HepG2 (cell line): ENCODE measurements around the gene S100A10. TPM values are rescaled to one million over a fixed set of nuclear protein-coding genes. Genes with fewer than 3 reads are reported as not detected.
A peak's percentile ranks its signal among the peaks of the same experiment; 100 is the strongest.

Experiments used
- CSRNP1 ChIP-seq: sonication (generic); formaldehyde crosslinking; IDR thresholded peaks from 2 replicates; pipeline ENCODE4 v1.8.1; 2023; ENCODE audit warnings: mild to moderate bottlenecking, missing genetic modification reagents
- GABPB1 ChIP-seq: IDR thresholded peaks from 2 replicates; pipeline ENCODE4 v1.6.1; 2016; ENCODE audit warnings: mild to moderate bottlenecking, missing genetic modification reagents, moderate library complexity, missing compliant biosample characterization
- PCBP1 ChIP-seq: fragments of 200-400 bp; formaldehyde crosslinking; IDR thresholded peaks from 2 replicates; pipeline ENCODE4 v1.6.1; 2017; ENCODE audit warnings: mild to moderate bottlenecking, low read depth, low read length, borderline replicate concordance
- RBFOX2 ChIP-seq: fragments of 200-400 bp; formaldehyde crosslinking; IDR thresholded peaks from 2 replicates; pipeline ENCODE4 v1.6.1; 2017; ENCODE audit warnings: low read depth, mild to moderate bottlenecking, low read length
- ZC3H13 ChIP-seq: sonication (generic); formaldehyde crosslinking; IDR thresholded peaks from 2 replicates; pipeline ENCODE4 v1.8.1; 2023; ENCODE audit warnings: mild to moderate bottlenecking, missing genetic modification reagents, moderate library complexity
- ZFP41 ChIP-seq: sonication (generic); formaldehyde crosslinking; IDR thresholded peaks from 2 replicates; pipeline ENCODE4 v1.4.0; 2020; ENCODE audit warnings: mild to moderate bottlenecking, missing genetic modification reagents, borderline replicate concordance
- ZNF101 ChIP-seq: sonication (generic); formaldehyde crosslinking; IDR thresholded peaks from 2 replicates; pipeline ENCODE4 v1.4.0; 2020; ENCODE audit warnings: mild to moderate bottlenecking, low read depth, missing genetic modification reagents, borderline replicate concordance
- ZNF317 ChIP-seq: sonication (generic); formaldehyde crosslinking; IDR thresholded peaks from 2 replicates; pipeline ENCODE4 v1.5.0; 2020; ENCODE audit warnings: mild to moderate bottlenecking, missing genetic modification reagents
- ZNF777 ChIP-seq: sonication (generic); formaldehyde crosslinking; IDR thresholded peaks from 2 replicates; pipeline ENCODE4 v1.4.0; 2020; ENCODE audit warnings: missing genetic modification reagents
- ZNF788 ChIP-seq: sonication (generic); formaldehyde crosslinking; IDR thresholded peaks from 2 replicates; pipeline ENCODE4 v1.5.0; 2020; ENCODE audit warnings: mild to moderate bottlenecking, missing genetic modification reagents, borderline replicate concordance
- polyA plus RNA-seq, 8 experiments: library from polyadenylated mRNA; depleted of rRNA in 3 of 8; stranded (reverse) in 7 of 8; unstranded in 1 of 8; fragments of >200 nt; fragmentation: Illumina TruSeq in 4 of 8; extraction: Trizol in 4 of 8; gene quantifications; 2 replicates each; pipeline versions ENCODE4 v1.2.1 to v1.2.3, GENCODE V29; 2011 to 2016; ENCODE audit warnings: low read depth in 4 of 8, missing spikeins in 1 of 8, mixed read lengths in 1 of 8; ENCODE audit not compliant: insufficient read depth in 1 of 8
- total RNA-seq, 5 experiments: library from RNA; depleted of rRNA; stranded (reverse); fragments of >200 nt; fragmentation: Illumina TruSeq; extraction: Trizol; gene quantifications; 2 replicates each; pipeline ENCODE4 v1.2.3, GENCODE V29; 2016; ENCODE audit warnings: low read depth in 1 of 5
- TF ChIP-seq, protein P1 (sequence below): sonication (generic); formaldehyde crosslinking; IDR thresholded peaks from 2 replicates; pipeline ENCODE4 v1.4.0; 2020; ENCODE audit warnings: low read depth, mild to moderate bottlenecking, missing genetic modification reagents
- TF ChIP-seq, protein P2 (sequence below): sonication (generic); formaldehyde crosslinking; IDR thresholded peaks from 2 replicates; pipeline ENCODE4 v1.4.0; 2020; ENCODE audit warnings: mild to moderate bottlenecking, missing genetic modification reagents
- TF ChIP-seq, protein P3 (sequence below): sonication (generic); formaldehyde crosslinking; IDR thresholded peaks from 2 replicates; pipeline ENCODE4 v1.5.0; 2020; ENCODE audit warnings: mild to moderate bottlenecking, missing genetic modification reagents, borderline replicate concordance
- TF ChIP-seq, protein P4 (sequence below), 2 experiments: fragments of 450-650 bp in 1 of 2; sonication (generic) in 1 of 2; formaldehyde crosslinking; IDR thresholded peaks; 2 replicates each; pipeline versions ENCODE4 v1.5.0 to v1.8.0; 2020 to 2022; ENCODE audit warnings: mild to moderate bottlenecking in 1 of 2, missing genetic modification reagents in 1 of 2

Gene S100A10
- total and polyA plus RNA-seq, 2 of the 13 experiments (the other 11 are each of a cell fraction or from before 2014, with no cell fraction given) = 16.8 to 28.7 TPM

DNA sequence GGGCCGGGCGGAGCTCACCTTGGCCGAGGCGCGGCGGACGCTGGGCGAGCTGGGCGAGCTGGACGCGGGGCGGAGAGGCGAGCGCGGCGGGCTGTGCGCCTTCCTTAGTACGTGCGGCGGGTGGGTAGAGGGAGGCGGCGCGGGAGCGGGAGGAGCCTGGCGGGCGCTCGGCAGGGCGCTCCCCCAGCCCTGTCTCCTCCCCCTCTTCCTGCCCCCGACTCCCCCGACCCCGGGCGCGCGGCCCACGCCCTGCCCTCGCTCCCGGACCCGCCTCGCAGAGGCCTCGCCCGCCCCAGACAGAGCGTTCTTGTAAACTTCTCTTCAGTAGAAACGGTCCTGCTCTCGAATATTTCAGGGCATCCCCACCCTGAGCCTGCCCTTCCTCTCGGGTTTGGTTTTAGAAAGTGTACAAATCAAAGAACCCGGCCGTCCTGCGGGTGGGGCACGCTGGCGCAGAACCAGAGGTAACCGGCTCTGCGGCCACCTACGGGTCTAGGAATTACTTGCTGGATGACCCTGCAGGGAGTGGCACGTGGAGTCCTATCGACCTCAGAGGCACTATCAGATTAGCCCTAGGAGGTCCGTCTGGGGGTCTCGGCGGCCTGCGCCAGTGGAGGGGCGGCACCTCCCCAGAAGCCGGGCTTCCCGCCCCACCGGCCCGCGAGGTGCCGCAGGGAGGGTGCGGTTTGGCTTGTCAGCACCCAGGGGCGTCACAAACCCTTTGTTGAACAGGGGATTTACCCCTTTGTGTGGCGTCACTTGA, at the start of gene S100A10 (continued):
- TF ChIP-seq, protein P1, sequence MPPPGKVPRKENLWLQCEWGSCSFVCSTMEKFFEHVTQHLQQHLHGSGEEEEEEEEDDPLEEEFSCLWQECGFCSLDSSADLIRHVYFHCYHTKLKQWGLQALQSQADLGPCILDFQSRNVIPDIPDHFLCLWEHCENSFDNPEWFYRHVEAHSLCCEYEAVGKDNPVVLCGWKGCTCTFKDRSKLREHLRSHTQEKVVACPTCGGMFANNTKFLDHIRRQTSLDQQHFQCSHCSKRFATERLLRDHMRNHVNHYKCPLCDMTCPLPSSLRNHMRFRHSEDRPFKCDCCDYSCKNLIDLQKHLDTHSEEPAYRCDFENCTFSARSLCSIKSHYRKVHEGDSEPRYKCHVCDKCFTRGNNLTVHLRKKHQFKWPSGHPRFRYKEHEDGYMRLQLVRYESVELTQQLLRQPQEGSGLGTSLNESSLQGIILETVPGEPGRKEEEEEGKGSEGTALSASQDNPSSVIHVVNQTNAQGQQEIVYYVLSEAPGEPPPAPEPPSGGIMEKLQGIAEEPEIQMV (CRISPR knock-in tag) = 0 out of 2 replicates have a peak, but pooled peaks have one; percentile 49
- no peak for TF ChIP-seq CSRNP1 (CRISPR knock-in tag)
- TF ChIP-seq, protein P2, sequence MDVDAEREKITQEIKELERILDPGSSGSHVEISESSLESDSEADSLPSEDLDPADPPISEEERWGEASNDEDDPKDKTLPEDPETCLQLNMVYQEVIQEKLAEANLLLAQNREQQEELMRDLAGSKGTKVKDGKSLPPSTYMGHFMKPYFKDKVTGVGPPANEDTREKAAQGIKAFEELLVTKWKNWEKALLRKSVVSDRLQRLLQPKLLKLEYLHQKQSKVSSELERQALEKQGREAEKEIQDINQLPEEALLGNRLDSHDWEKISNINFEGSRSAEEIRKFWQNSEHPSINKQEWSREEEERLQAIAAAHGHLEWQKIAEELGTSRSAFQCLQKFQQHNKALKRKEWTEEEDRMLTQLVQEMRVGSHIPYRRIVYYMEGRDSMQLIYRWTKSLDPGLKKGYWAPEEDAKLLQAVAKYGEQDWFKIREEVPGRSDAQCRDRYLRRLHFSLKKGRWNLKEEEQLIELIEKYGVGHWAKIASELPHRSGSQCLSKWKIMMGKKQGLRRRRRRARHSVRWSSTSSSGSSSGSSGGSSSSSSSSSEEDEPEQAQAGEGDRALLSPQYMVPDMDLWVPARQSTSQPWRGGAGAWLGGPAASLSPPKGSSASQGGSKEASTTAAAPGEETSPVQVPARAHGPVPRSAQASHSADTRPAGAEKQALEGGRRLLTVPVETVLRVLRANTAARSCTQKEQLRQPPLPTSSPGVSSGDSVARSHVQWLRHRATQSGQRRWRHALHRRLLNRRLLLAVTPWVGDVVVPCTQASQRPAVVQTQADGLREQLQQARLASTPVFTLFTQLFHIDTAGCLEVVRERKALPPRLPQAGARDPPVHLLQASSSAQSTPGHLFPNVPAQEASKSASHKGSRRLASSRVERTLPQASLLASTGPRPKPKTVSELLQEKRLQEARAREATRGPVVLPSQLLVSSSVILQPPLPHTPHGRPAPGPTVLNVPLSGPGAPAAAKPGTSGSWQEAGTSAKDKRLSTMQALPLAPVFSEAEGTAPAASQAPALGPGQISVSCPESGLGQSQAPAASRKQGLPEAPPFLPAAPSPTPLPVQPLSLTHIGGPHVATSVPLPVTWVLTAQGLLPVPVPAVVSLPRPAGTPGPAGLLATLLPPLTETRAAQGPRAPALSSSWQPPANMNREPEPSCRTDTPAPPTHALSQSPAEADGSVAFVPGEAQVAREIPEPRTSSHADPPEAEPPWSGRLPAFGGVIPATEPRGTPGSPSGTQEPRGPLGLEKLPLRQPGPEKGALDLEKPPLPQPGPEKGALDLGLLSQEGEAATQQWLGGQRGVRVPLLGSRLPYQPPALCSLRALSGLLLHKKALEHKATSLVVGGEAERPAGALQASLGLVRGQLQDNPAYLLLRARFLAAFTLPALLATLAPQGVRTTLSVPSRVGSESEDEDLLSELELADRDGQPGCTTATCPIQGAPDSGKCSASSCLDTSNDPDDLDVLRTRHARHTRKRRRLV (CRISPR knock-in tag) = no peak
- peak; percentile 31; the same call in 1 of the 2 replicates for TF ChIP-seq ZNF788 (CRISPR knock-in tag)
- TF ChIP-seq, protein P3, sequence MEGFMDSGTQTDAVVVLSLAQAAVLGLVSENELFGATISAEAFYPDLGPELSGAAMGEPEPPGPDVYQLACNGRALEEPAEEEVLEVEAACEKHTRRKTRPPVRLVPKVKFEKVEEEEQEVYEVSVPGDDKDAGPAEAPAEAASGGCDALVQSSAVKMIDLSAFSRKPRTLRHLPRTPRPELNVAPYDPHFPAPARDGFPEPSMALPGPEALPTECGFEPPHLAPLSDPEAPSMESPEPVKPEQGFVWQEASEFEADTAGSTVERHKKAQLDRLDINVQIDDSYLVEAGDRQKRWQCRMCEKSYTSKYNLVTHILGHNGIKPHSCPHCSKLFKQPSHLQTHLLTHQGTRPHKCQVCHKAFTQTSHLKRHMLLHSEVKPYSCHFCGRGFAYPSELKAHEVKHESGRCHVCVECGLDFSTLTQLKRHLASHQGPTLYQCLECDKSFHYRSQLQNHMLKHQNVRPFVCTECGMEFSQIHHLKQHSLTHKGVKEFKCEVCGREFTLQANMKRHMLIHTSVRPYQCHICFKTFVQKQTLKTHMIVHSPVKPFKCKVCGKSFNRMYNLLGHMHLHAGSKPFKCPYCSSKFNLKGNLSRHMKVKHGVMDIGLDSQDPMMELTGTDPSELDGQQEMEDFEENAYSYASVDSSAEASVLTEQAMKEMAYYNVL (CRISPR knock-in tag) = no peak
- TF ChIP-seq ZNF777 (CRISPR knock-in tag) = peak; percentile 69
- peak; percentile 80 for TF ChIP-seq RBFOX2
- TF ChIP-seq, protein P4, sequence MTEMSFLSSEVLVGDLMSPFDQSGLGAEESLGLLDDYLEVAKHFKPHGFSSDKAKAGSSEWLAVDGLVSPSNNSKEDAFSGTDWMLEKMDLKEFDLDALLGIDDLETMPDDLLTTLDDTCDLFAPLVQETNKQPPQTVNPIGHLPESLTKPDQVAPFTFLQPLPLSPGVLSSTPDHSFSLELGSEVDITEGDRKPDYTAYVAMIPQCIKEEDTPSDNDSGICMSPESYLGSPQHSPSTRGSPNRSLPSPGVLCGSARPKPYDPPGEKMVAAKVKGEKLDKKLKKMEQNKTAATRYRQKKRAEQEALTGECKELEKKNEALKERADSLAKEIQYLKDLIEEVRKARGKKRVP (CRISPR knock-in tag; IDR thresholded peaks at IDR 0.05) = no peak
- peak; percentile 47; the same call in 1 of the 2 replicates for TF ChIP-seq GABPB1 (CRISPR knock-in tag)
- no peak for TF ChIP-seq ZNF101 (CRISPR knock-in tag)
- TF ChIP-seq ZC3H13 (CRISPR knock-in tag) = no peak; the same call in 1 of the 2 replicates
- no peak for TF ChIP-seq PCBP1
- no peak for TF ChIP-seq ZFP41 (CRISPR knock-in tag)
- TF ChIP-seq ZNF317 (CRISPR knock-in tag) = no peak
